OCI-LY7 (cell line): ENCODE measurements around the gene LIN37.

Experiments
- EZH2phosphoT487 ChIP-seq: fragments of 200-600 bp; sonication (generic); IDR thresholded peaks from 2 replicates; pipeline ENCODE4 v1.6.1; 2018; ENCODE audit warnings: low read depth, borderline replicate concordance, mild to moderate bottlenecking, mixed run types, antibody characterized with exemption, low read length, moderate library complexity, mixed read lengths
- TF ChIP-seq, protein P1 (sequence below): fragments of 200-600 bp; sonication (generic); conservative IDR thresholded peaks from 2 replicates; pipeline ENCODE4 v1.5.1; 2014; ENCODE audit warnings: mild to moderate bottlenecking, antibody characterized with exemption, low read length, moderate library complexity, mixed read lengths

DNA sequence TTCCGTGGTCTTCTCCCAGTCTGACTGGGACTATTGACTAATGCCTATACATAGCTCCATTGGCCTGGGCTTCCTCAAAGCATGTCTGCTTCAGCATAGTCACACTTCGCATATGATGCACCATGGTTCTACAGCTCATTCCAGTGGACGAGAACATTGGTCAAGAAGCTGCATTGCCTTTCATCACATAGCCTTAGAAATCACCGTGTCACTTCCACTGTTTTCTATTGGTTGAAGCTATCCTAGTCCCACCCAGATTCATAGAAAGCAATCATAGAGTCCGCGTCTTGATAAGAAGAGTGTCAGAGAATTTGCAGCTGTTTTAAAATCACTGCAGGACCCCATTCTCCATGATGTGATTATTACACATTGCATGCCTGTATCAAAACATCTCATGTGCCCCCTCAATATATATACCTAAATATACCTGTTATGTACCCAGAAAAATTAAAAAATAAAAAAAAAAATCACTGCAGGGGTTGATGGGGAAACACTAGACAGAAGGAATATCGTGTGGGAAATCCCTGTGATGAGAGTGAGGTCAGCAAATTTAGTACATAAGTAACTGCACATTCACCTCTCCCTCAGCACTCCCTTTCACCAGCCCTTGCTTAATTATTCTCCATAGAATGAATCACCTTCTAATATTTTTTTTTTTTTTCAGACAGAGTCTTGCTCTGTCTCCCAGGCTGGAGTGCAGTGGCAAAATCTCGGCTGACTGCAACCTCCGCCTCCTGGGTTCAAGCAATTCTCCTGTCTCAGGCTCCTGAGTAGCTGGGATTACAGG lies 24.8 kb downstream of the LIN37 start:
- TF ChIP-seq, protein P1, sequence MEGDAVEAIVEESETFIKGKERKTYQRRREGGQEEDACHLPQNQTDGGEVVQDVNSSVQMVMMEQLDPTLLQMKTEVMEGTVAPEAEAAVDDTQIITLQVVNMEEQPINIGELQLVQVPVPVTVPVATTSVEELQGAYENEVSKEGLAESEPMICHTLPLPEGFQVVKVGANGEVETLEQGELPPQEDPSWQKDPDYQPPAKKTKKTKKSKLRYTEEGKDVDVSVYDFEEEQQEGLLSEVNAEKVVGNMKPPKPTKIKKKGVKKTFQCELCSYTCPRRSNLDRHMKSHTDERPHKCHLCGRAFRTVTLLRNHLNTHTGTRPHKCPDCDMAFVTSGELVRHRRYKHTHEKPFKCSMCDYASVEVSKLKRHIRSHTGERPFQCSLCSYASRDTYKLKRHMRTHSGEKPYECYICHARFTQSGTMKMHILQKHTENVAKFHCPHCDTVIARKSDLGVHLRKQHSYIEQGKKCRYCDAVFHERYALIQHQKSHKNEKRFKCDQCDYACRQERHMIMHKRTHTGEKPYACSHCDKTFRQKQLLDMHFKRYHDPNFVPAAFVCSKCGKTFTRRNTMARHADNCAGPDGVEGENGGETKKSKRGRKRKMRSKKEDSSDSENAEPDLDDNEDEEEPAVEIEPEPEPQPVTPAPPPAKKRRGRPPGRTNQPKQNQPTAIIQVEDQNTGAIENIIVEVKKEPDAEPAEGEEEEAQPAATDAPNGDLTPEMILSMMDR = no peak
- TF ChIP-seq EZH2phosphoT487 = no peak
